Activated T-cell treated with anti-CD3 and anti-CD28 coated beads, Interleukin-2, amount 50 U/mL, for 24 hours (primary cell): ENCODE measurements around the gene GRAMD2A.

ENCODE experiments used
- DNase-seq: peaks from one replicate; pipeline ENCODE4 v3.0.0-alpha.2; 2020
- H3K27ac Mint-ChIP-seq: 2 replicates; pipeline ENCODE4 v1.8.0; 2020; ENCODE audit warnings: mild to moderate bottlenecking, mixed read lengths
- H3K27me3 Mint-ChIP-seq: 2 replicates; pipeline ENCODE4 v1.8.0; 2020; ENCODE audit warnings: mixed read lengths
- H3K36me3 Mint-ChIP-seq: 2 replicates; pipeline ENCODE4 v1.8.0; 2020; ENCODE audit warnings: low read depth, mixed read lengths
- H3K4me1 Mint-ChIP-seq: 2 replicates; pipeline ENCODE4 v1.8.0; 2020; ENCODE audit warnings: low read depth, mixed read lengths
- H3K4me3 Mint-ChIP-seq: 2 replicates; pipeline ENCODE4 v1.8.0; 2020; ENCODE audit warnings: mild to moderate bottlenecking, moderate library complexity, mixed read lengths
- H3K9me3 Mint-ChIP-seq: 2 replicates; pipeline ENCODE4 v1.8.0; 2020; ENCODE audit warnings: mixed read lengths

GRAMD2A gene

DNA sequence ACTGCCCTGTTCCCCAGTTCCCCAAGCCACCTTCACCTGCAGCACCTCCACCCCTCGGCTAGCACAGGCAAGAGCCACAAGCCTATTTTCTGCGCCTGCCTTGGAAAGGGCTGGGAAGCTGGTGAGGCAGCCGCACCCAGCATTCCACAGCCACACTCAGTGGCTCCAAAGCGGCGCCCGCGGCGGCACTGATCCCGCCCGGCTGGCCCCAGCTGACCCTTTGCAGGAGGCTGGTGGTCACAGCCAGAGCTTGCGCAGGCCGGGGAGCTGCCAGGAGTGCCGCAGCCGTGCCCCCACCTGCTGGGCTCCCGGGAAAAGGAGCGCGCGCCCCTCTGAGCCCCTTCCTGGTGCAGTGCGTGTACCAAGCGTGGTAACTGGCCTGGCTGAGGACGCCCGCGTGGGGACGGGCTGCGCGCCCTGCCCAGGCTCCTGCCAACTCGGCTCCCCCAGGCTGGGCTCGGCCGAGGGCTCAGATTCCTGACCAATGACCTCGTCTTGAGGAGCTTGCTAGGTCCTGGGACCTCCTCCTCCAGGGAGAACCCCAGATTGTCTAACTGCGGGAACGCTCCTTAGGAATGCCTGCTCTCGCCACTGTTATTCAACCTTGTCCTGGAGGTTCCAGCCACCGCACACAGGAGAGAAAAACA is 13.3 kb downstream of the GRAMD2A start:
- Mint-ChIP-seq H3K36me3 (no peaks in the 10 kb centered on the region), H3K4me1 (no peaks in the 10 kb centered on the region), H3K4me3 (no peak overlapping the region), H3K27ac (no peak overlapping the region), H3K9me3 (no peaks in the 10 kb centered on the region), H3K27me3 (peaks cover 52% of the 10 kb centered on the region)
- DNase-seq, result no peak

DNA sequence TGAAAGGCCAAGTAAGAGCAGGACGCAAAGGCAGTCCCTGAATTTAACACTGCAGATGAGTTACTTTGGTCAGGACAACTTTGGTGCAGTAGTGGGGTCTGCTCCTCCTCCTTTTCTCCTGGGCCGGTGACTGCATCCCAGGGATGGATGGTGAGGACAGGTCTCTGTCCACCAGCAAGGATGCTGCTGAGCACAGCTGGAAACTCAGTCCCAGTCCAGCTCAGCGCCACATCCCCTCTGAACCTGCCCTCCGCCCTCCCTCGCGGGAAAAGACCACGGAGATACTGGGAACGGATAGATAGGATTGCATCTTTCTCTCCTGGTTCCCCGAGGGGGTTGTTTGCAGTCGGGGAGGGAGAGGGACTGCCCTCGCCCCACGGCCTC is 13.8 kb downstream of the GRAMD2A start:
- no peak overlapping the region for H3K4me3 Mint-ChIP-seq
- DNase-seq, result no peak
- H3K4me1 Mint-ChIP-seq, result no peaks in the 10 kb centered on the region
- H3K9me3 Mint-ChIP-seq, result no peaks in the 10 kb centered on the region
- no peaks in the 10 kb centered on the region for H3K36me3 Mint-ChIP-seq
- H3K27me3 Mint-ChIP-seq, result peaks cover 50% of the 10 kb centered on the region
- H3K27ac Mint-ChIP-seq, result no peak overlapping the region

DNA sequence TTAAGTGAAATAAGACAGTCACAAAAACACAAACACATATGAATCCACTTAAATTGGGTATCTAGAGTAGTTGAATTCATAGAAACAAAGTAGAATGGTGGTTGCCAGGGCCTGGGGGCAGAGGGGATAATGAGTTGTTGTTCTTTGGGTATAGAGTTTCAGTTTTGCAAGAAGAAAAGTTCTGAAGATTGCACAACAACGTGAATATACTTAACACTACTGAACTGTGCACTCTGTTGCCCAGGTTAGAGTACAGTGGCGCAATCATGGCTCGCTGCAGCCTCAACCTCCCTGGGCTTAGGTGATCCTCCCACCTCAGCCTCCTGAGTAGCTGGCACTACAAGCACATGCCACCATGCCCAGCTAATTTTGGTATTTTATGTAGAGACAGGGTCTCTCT is 14.9 kb downstream of the GRAMD2A start:
- Mint-ChIP-seq H3K4me1 (no peaks in the 10 kb centered on the region), H3K27ac (no peak overlapping the region), H3K27me3 (peaks cover 44% of the 10 kb centered on the region), H3K4me3 (no peak overlapping the region), H3K9me3 (no peaks in the 10 kb centered on the region), H3K36me3 (no peaks in the 10 kb centered on the region)
- DNase-seq, result no peak

DNA sequence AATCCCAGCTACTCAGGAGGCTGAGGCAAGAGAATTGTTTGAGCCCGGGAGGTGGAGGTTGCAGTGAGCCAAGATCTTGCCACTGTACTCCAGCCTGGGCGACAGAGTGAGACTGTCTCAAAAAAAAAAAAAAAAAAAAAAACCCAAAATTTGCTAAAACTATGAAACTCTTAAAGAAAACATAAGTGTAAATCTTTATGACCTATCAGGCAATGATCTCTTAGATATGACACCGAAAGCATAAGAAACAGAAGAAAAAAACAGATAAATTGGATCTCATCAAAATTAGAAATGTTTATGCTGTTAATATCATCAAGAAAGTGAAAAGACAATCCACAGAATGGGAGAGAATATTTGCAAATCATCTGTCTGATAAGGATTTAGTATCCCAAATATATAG is 15.3 kb downstream of the GRAMD2A start:
- Mint-ChIP-seq H3K27me3 (peaks cover 41% of the 10 kb centered on the region), H3K4me3 (no peak overlapping the region), H3K9me3 (no peaks in the 10 kb centered on the region), H3K4me1 (no peaks in the 10 kb centered on the region), H3K27ac (no peak overlapping the region), H3K36me3 (no peaks in the 10 kb centered on the region)
- DNase-seq, result no peak

DNA sequence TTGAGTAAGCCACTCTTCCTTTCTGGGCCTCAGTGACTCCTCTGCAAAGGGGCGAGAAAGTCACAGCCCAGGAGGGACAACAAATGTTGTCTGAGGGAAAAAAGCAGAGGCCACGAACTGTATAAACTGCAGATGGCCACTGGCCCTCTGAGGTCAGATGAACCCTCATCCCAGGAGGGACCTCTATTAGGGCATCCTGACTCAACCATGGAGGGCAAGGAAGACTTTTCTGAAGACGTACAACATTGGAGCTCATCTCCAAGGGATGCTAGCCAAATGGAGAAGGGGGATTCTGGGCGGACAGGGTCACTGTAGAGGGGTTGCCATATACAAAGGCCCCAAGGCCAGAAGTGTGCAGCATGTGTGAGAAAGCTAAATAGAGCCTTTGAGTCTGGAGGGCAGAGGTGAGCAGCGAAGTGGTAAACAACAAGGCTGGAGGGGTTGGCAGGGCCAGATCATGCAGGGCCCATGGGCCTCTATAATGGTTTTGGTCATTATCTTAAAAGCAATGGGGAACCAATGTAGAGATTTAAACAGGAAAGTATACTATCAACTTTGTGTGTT is 16.7 kb downstream of the GRAMD2A start:
- Mint-ChIP-seq H3K27ac (no peak overlapping the region), H3K36me3 (no peaks in the 10 kb centered on the region), H3K4me3 (no peak overlapping the region), H3K27me3 (peaks cover 41% of the 10 kb centered on the region), H3K9me3 (no peaks in the 10 kb centered on the region), H3K4me1 (no peaks in the 10 kb centered on the region)
- no peak for DNase-seq

DNA sequence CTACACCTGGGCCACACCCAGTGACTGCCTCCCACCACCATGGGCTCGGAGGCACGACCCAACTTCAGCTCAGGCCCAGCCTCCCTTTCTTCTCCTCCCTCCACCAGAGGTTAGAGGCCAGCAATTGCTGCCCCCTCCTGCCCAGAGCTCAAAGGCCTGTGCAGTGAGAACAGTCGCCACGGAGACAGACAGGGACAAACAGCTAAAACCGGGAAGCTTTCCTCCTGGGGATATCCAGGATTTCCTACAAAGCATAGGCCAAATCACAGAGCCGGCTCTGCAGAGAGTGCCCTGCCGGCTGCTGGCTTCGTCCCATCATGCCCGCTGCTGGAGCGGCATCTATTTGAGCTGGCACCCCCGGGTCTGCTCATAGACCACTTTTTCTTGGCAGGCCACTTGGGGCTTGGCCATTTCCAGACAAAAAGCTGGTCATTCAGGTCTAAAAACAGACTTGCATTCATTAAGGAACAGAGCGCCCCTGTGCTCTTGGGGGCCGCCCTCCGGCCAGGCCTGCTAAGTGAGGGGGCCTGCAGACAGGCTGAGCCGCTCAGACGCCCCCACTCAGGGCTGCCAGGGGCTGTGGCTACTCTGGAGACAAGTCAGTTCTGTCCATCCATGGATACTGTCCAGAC is 17.5 kb downstream of the GRAMD2A start:
- no peak overlapping the region for H3K27ac Mint-ChIP-seq
- no peak for DNase-seq
- H3K9me3 Mint-ChIP-seq, result no peaks in the 10 kb centered on the region
- no peak overlapping the region for H3K4me3 Mint-ChIP-seq
- H3K36me3 Mint-ChIP-seq, result no peaks in the 10 kb centered on the region
- H3K4me1 Mint-ChIP-seq, result no peaks in the 10 kb centered on the region
- H3K27me3 Mint-ChIP-seq, result peaks cover 42% of the 10 kb centered on the region

DNA sequence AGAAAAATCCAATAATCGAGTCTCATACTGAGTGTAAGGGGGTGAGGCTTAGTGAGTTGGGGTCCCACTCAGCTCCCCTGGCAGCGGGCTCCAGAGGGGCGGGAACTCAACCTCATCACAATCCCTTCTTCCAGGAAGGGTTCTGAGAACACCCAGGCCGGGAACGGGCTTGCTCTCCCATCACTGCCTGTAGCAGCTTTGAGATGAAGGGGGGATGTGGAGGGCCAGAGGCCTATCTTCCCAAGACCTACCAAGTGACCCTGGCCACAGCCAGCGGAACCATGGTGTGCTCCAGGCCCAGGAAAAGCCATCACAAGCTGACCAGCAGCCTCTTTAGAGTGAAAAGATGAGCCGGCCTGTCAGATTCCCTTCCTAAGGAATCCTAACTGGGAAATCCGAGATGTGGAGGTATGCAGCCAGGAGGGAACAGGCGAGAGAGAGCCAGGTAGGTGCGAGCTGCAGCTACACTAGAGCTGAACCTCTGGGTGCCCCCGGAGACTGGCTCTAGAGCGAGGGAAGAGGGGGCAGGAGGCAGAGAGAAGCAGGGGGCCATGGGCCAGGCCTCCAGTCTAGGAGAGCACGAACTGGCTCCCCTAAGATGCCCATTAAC is 18.5 kb downstream of the GRAMD2A start:
- H3K36me3 Mint-ChIP-seq, result no peaks in the 10 kb centered on the region
- no peak overlapping the region for H3K27ac Mint-ChIP-seq
- DNase-seq, result no peak
- H3K4me1 Mint-ChIP-seq, result no peaks in the 10 kb centered on the region
- H3K4me3 Mint-ChIP-seq, result no peak overlapping the region
- peaks cover 40% of the 10 kb centered on the region for H3K27me3 Mint-ChIP-seq
- no peaks in the 10 kb centered on the region for H3K9me3 Mint-ChIP-seq

DNA sequence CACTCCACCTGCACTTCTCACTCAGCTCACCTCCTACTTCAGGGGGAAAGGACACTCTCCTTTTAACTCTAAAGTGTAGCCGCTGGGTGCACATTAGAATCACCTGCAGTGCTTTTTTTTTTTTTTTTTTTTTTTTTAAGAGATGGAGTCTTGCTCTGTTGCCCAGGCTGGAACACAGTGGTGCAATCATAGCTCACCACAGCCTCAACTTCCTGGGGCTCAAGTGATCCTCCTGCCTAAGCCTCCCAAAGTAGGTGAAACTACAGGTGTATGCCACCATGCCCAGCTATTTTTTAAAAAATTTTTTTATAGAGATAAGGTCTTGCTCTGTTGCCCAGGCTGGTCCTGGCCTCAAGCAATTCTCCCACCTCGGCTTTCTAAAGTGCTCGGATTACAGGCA is 20.8 kb downstream of the GRAMD2A start:
- Mint-ChIP-seq H3K4me1 (no peaks in the 10 kb centered on the region), H3K9me3 (no peaks in the 10 kb centered on the region), H3K36me3 (no peaks in the 10 kb centered on the region), H3K4me3 (no peak overlapping the region), H3K27me3 (peaks cover 19% of the 10 kb centered on the region), H3K27ac (no peak overlapping the region)
- DNase-seq, result no peak

DNA sequence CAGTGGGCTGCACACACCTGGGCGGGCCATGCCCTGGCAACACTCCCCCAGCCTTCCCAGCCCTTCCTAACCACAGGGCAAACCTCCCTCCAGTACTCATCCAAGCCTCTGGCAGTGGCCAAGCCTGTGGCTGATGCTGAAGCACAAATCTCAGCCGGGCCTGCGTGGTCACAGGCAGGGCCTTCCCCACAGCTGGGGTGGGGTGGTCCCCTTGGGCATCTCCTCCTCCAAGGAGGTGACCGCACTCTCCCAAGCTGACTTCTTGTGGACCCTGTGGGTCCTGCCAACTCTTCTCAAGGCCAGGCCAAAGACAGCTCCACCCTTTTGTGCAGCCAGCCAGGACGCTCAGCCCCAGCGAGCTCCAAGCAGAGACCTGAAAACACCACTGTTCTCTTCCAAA is 21.4 kb downstream of the GRAMD2A start:
- no peak overlapping the region for H3K4me3 Mint-ChIP-seq
- no peaks in the 10 kb centered on the region for H3K36me3 Mint-ChIP-seq
- H3K4me1 Mint-ChIP-seq, result no peaks in the 10 kb centered on the region
- DNase-seq, result no peak
- H3K27me3 Mint-ChIP-seq, result peaks cover 14% of the 10 kb centered on the region
- no peaks in the 10 kb centered on the region for H3K9me3 Mint-ChIP-seq
- H3K27ac Mint-ChIP-seq, result no peak overlapping the region

DNA sequence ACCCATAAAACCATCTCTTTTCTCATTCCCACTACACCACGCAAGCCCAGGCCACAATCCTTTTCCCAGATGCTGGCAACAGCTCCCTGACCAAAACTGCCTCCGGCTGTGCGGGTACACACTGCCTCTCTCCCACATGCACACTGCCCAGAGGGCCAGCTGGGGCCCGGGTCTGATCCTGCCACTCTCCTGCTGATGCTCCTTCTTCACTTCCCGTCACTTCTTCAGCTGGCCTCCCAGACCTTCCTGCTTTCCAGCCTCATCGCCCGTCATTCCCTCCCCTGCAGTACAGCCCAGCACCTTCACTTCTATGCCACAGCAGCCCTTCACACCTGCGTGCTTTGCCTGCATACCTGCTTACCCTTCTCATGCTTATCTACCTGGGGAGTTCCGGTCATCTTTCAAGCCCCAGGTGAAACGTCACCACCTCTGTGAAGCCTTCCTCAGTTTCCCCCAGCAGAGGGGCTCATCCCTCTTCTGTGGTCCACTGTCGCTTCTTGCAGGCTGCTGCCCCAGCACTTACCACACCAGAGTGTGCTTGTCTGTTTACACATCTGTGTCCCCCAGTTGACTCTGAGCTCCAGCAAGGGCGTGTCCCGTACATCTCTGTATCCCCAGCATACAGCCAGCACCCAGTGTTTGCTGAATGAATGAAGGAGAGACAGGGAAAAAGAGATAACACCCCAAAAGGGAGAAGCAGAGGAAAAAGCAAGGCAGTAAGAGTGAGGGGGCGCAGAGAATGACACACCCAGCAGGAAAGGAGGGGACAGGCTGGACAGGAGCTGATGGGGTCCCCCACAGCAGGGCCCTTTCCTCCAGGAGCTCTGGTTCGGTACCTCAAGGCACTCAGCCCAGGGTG is 22.2 kb downstream of the GRAMD2A start:
- Mint-ChIP-seq H3K4me1 (no peaks in the 10 kb centered on the region), H3K27ac (no peak overlapping the region), H3K36me3 (no peaks in the 10 kb centered on the region), H3K4me3 (no peak overlapping the region), H3K27me3 (peaks cover 9% of the 10 kb centered on the region), H3K9me3 (no peaks in the 10 kb centered on the region)
- no peak for DNase-seq

DNA sequence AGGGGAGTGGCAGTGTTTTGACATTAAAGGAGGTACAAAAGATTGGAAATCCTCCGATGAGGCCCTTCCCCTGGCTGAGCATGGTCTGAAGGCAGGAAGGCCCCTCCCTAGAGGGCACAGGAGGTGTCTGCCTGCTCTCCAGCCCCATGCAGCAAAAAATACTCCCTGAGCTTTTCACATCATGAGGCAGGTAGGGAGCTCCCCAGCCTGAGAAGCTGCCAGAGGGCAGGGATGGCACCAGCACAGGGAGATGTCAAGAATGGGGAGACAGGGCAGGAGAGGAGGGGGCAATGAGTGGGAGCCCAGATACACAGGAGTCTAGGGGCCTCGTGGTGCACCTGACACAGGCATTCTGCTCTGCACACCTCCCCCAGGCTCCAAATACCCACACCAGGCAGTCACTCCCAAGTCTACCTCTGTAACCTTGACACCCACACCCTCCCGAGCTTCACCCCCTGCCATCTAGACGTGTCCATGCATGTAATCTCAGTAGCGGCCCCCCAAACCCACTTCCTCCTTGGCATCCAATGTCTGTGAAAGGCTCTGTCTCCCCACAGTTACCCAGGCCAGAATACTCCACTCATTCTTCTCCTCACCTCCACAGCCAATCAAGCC is 22.9 kb downstream of the GRAMD2A start:
- Mint-ChIP-seq H3K9me3 (no peaks in the 10 kb centered on the region), H3K27ac (no peak overlapping the region), H3K36me3 (no peaks in the 10 kb centered on the region), H3K4me1 (no peaks in the 10 kb centered on the region), H3K4me3 (no peak overlapping the region), H3K27me3 (peaks cover 9% of the 10 kb centered on the region)
- DNase-seq, result no peak

DNA sequence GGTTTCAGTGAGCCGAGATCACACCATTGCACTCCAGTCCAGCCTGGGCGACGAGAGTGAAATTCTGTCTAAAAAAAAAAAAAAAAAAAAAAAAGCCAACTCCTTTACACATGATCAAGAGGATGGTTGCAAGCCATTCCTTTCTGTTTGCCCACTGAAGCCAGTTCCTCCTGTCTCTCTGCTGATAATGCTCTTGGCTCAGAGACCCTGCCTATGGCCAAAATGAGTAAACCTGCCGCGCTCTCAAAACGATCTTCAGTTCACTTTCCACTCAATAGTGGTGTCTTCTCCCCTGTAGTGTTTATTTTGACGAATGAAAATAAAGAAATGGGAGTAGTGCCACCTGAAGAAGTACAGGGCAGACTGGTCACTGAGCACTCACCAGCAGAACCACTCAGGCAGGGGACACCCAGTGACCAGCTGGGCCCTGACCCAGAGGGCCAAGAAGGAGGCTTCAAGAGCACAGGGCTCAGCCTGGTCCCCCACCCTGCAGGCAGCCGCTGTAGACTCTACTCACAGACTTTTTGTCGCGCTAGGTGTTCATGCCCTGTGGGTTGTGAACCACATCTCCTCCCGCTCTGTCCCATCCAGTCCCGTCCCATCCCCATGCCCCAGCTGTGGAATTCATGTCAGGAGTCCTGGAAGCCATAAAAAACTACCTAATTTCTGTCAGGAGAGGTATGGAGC is 23.6 kb downstream of the GRAMD2A start:
- Mint-ChIP-seq H3K36me3 (no peaks in the 10 kb centered on the region), H3K27ac (no peak overlapping the region), H3K27me3 (peaks cover 9% of the 10 kb centered on the region), H3K9me3 (no peaks in the 10 kb centered on the region), H3K4me3 (no peak overlapping the region), H3K4me1 (no peaks in the 10 kb centered on the region)
- no peak for DNase-seq

DNA sequence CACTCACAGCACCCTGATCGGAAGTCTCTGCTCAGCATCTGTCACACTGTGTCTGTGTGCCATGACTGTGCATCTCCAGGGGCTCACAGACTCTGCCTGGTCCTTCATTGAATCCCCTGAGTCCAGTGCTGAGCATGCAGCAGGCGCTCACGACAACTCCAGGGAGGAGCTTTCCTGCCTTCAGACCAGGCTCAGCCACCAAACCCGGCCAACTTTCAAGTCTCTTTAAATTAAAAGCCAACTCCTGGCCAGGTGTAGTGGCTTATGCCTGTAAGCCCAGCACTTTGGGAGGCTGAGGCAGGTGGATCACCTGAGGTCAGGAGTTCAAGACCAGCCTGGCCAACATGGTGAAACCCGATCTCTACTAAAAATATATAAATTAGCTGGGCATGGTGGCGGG is 24.2 kb downstream of the GRAMD2A start:
- H3K36me3 Mint-ChIP-seq, result no peaks in the 10 kb centered on the region
- no peaks in the 10 kb centered on the region for H3K9me3 Mint-ChIP-seq
- H3K27ac Mint-ChIP-seq, result no peak overlapping the region
- DNase-seq, result no peak
- H3K27me3 Mint-ChIP-seq, result peaks cover 9% of the 10 kb centered on the region
- H3K4me1 Mint-ChIP-seq, result no peaks in the 10 kb centered on the region
- no peak overlapping the region for H3K4me3 Mint-ChIP-seq

DNA sequence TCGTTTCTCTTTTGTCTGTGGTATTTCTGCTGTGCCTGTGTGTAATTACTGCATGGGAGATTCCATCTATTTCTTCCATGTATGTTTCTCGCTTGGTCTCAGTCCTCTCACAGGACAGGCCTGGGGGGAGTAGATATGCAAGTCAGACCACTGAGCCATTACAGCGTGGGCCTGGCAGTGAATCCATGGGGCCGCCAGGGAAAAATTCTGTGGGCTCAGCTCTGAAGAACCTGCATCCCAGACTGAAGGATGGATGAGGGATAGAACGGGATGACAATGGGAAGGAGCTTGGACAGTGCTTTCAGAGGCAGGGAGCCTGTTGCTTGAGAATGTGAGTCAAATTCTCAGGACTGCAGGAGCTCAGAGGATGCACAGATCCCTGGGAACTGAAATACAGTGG is 24.8 kb downstream of the GRAMD2A start:
- DNase-seq, result no peak
- H3K9me3 Mint-ChIP-seq, result no peaks in the 10 kb centered on the region
- H3K4me1 Mint-ChIP-seq, result no peaks in the 10 kb centered on the region

More for the DNA sequence above, 24.8 kb downstream of the GRAMD2A start:
- H3K4me3 Mint-ChIP-seq, result no peak overlapping the region
- H3K27ac Mint-ChIP-seq, result no peak overlapping the region
- peaks cover 9% of the 10 kb centered on the region for H3K27me3 Mint-ChIP-seq
- no peaks in the 10 kb centered on the region for H3K36me3 Mint-ChIP-seq
